H9 (cell line): ENCODE measurements around the gene C1QA. TPM values are rescaled to one million over a fixed set of nuclear protein-coding genes. Genes with fewer than 3 reads are reported as not detected.
A peak's percentile ranks its signal among the peaks of the same experiment; 100 is the strongest.

Experiments
- DNase-seq: peaks from one replicate; pipeline ENCODE4 v3.0.0-alpha.2; 2017
- H2AFZ ChIP-seq: one replicate; pipeline ENCODE4 v1.6.1; 2013; ENCODE audit warnings: mild to moderate bottlenecking, low read length, control low read depth, moderate library complexity
- H2AK5ac ChIP-seq: 2 replicates; pipeline ENCODE4 v1.6.1; 2013; ENCODE audit warnings: low read length, control low read depth, mixed read lengths; ENCODE audit not compliant: insufficient read length
- H2BK120ac ChIP-seq: one replicate; pipeline ENCODE4 v1.6.1; 2013; ENCODE audit warnings: low read depth, mild to moderate bottlenecking, low read length, control low read depth, inconsistent platforms; ENCODE audit not compliant: poor library complexity, severe bottlenecking
- H2BK12ac ChIP-seq: 2 replicates; pipeline ENCODE4 v1.6.1; 2013; ENCODE audit warnings: low read length, control low read depth, mixed read lengths, low read depth; ENCODE audit not compliant: insufficient read length
- H2BK15ac ChIP-seq: 2 replicates; pipeline ENCODE4 v1.6.1; 2013; ENCODE audit warnings: low read depth, low read length, control low read depth
- H2BK20ac ChIP-seq: one replicate; pipeline ENCODE4 v1.6.1; 2013; ENCODE audit warnings: low read depth, mild to moderate bottlenecking, low read length, control low read depth, inconsistent platforms; ENCODE audit not compliant: poor library complexity, severe bottlenecking
- H2BK5ac ChIP-seq: 2 replicates; pipeline ENCODE4 v1.6.1; 2013; ENCODE audit warnings: low read length, control low read depth, mixed read lengths; ENCODE audit not compliant: insufficient read length
- H3K14ac ChIP-seq: 2 replicates; pipeline ENCODE4 v1.6.1; 2013; ENCODE audit warnings: low read length, control low read depth; ENCODE audit not compliant: insufficient read depth
- H3K18ac ChIP-seq: 2 replicates; pipeline ENCODE4 v1.6.1; 2013; ENCODE audit warnings: low read depth, mild to moderate bottlenecking, mixed read lengths, low read length, control low read depth; ENCODE audit not compliant: insufficient read length
- H3K23ac ChIP-seq: 2 replicates; pipeline ENCODE4 v1.6.1; 2013; ENCODE audit warnings: low read length, control low read depth, mixed read lengths, low read depth; ENCODE audit not compliant: insufficient read length
- H3K23me2 ChIP-seq: 2 replicates; pipeline ENCODE4 v1.6.1; 2013; ENCODE audit warnings: low read depth, mild to moderate bottlenecking, mixed read lengths, low read length, control low read depth; ENCODE audit not compliant: insufficient read length, poor library complexity, severe bottlenecking
- H3K27ac ChIP-seq: 2 replicates; pipeline ENCODE4 v1.5.1; 2013; ENCODE audit warnings: low read length, control low read depth, mixed read lengths, low read depth; ENCODE audit not compliant: insufficient read length
- H3K27me3 ChIP-seq: 2 replicates; pipeline ENCODE4 v1.6.1; 2013; ENCODE audit warnings: low read length, control low read depth, inconsistent platforms; ENCODE audit not compliant: insufficient read depth
- H3K4ac ChIP-seq: 2 replicates; pipeline ENCODE4 v1.6.1; 2013; ENCODE audit warnings: low read depth, mild to moderate bottlenecking, control low read depth, inconsistent platforms, low read length, moderate library complexity
- H3K4me1 ChIP-seq: 2 replicates; pipeline ENCODE4 v1.6.1; 2013; ENCODE audit warnings: low read length, control low read depth, inconsistent platforms; ENCODE audit not compliant: insufficient read depth
- H3K4me2 ChIP-seq: 2 replicates; pipeline ENCODE4 v1.6.1; 2013; ENCODE audit warnings: low read length, control low read depth, mixed read lengths; ENCODE audit not compliant: insufficient read length, insufficient read depth
- H3K56ac ChIP-seq: 2 replicates; pipeline ENCODE4 v1.6.1; 2013; ENCODE audit warnings: low read depth, mild to moderate bottlenecking, mixed read lengths, low read length, control low read depth; ENCODE audit not compliant: insufficient read length
- H3K79me1 ChIP-seq: 2 replicates; pipeline ENCODE4 v1.6.1; 2013; ENCODE audit warnings: low read depth, mild to moderate bottlenecking, moderate library complexity, low read length, control low read depth, inconsistent platforms; ENCODE audit not compliant: insufficient read depth, poor library complexity, severe bottlenecking
- H3K79me2 ChIP-seq: 2 replicates; pipeline ENCODE4 v1.6.1; 2013; ENCODE audit warnings: low read length, control low read depth, inconsistent platforms; ENCODE audit not compliant: insufficient read depth
- H3K9ac ChIP-seq: 2 replicates; pipeline ENCODE4 v1.6.1; 2013; ENCODE audit warnings: low read length, control low read depth, mixed read lengths; ENCODE audit not compliant: insufficient read length; ENCODE audit errors: extremely low read depth
- H3K9me3 ChIP-seq: one replicate; pipeline ENCODE4 v1.6.1; 2013; ENCODE audit warnings: low read depth, low read length, inconsistent platforms; ENCODE audit not compliant: control insufficient read depth
- H3T11ph ChIP-seq: one replicate; pipeline ENCODE4 v1.6.1; 2013; ENCODE audit warnings: mild to moderate bottlenecking, low read length, control low read depth, inconsistent platforms
- H4K20me1 ChIP-seq: one replicate; pipeline ENCODE4 v1.6.1; 2013; ENCODE audit not compliant: control insufficient read depth, insufficient read length, insufficient read depth
- H4K5ac ChIP-seq: 2 replicates; pipeline ENCODE4 v1.6.1; 2013; ENCODE audit warnings: low read depth, mild to moderate bottlenecking, mixed read lengths, low read length, control low read depth; ENCODE audit not compliant: insufficient read length
- H4K8ac ChIP-seq: replicated peaks from 2 replicates; pipeline ENCODE4 v1.6.1; 2013; ENCODE audit warnings: low read length, control low read depth, mixed read lengths, low read depth; ENCODE audit not compliant: insufficient read length
- H4K91ac ChIP-seq: 2 replicates; pipeline ENCODE4 v1.6.1; 2013; ENCODE audit warnings: low read depth, mild to moderate bottlenecking, moderate library complexity, mixed read lengths, low read length, control low read depth; ENCODE audit not compliant: insufficient read length
- H3K27ac Mint-ChIP-seq, 3 experiments: 2 replicates in 2 of 3; 3 replicates in 1 of 3; pipeline ENCODE4 v1.8.0; 2020 to 2021; ENCODE audit warnings: mixed read lengths in 3 of 3, mild to moderate bottlenecking in 1 of 3, moderate library complexity in 1 of 3
- H3K27me3 Mint-ChIP-seq: 2 replicates; pipeline ENCODE4 v1.8.0; 2021; ENCODE audit warnings: low read depth, mild to moderate bottlenecking, moderate library complexity, mixed read lengths
- H3K36me3 Mint-ChIP-seq, 3 experiments: 2 replicates in 2 of 3; 3 replicates in 1 of 3; pipeline ENCODE4 v1.8.0; 2020 to 2021; ENCODE audit warnings: low read depth in 3 of 3, mixed read lengths in 3 of 3; ENCODE audit not compliant: insufficient read depth in 1 of 3
- H3K4me1 Mint-ChIP-seq, 2 experiments: 2 replicates each; pipeline ENCODE4 v1.8.0; 2020; ENCODE audit warnings: mixed read lengths in 2 of 2
- H3K4me3 Mint-ChIP-seq, 2 experiments: 2 replicates in 1 of 2; 3 replicates in 1 of 2; pipeline ENCODE4 v1.8.0; 2020 to 2021; ENCODE audit warnings: mild to moderate bottlenecking in 2 of 2, mixed read lengths in 2 of 2, moderate library complexity in 1 of 2
- H3K9me3 Mint-ChIP-seq, 2 experiments: 2 replicates in 1 of 2; 3 replicates in 1 of 2; pipeline ENCODE4 v1.8.0; 2020; ENCODE audit warnings: mild to moderate bottlenecking in 2 of 2, mixed read lengths in 2 of 2, moderate library complexity in 1 of 2
- CTCF ChIP-seq: fragments of 200-600 bp; sonication (generic); conservative IDR thresholded peaks from 3 replicates; pipeline ENCODE4 v1.8.0; 2021; ENCODE audit warnings: antibody characterized with exemption, mild to moderate bottlenecking
- WGBS: extraction: QIAGEN DNeasy Blood & Tissue Kit; methylation state at CpG from one replicate; pipeline ENCODE4 v1.1.7; 2013; ENCODE audit warnings: missing lambda C conversion rate, low lambda C conversion rate, mixed read lengths; ENCODE audit not compliant: insufficient read length; ENCODE audit errors: extremely low coverage; 5-methylcytosine and 5-hydroxymethylcytosine counted together
- total RNA-seq: library from RNA; stranded (reverse); gene quantifications from 2 replicates; pipeline ENCODE4 v1.2.1, GENCODE V29; 2021

C1QA gene
- total RNA-seq, 1 experiment from 2014 or later: not detected

GRCh38 chr1:22625262-22625925 is 11.0 kb upstream of the C1QA start:
- H3K79me2 ChIP-seq: no peaks in the 10 kb centered on the region
- peaks cover 45 to 51% of the 10 kb centered on the region in 2 experiments for H3K4me1 Mint-ChIP-seq
- no peak overlapping the region for H3K56ac ChIP-seq
- no peak overlapping the region for H3K4me3 Mint-ChIP-seq
- H3K9me3 Mint-ChIP-seq: peaks cover 0 to 6% of the 10 kb centered on the region in 2 experiments; a peak in 1 of 5 replicates
- no peak overlapping the region for H2BK12ac ChIP-seq
- peaks cover 11% of the 10 kb centered on the region for H3K27me3 Mint-ChIP-seq
- H3K14ac ChIP-seq: no peak overlapping the region
- H3K4me2 ChIP-seq: no peak overlapping the region
- H4K5ac ChIP-seq: no peak overlapping the region
- no peak overlapping the region for H2BK15ac ChIP-seq
- no peaks in the 10 kb centered on the region for H3K23me2 ChIP-seq
- no peak overlapping the region for H3T11ph ChIP-seq
- no peak overlapping the region for H3K27ac Mint-ChIP-seq
- no peaks in the 10 kb centered on the region for H4K20me1 ChIP-seq
- H3K4me1 ChIP-seq: peaks cover 4% of the 10 kb centered on the region
- no peak overlapping the region for H2AFZ ChIP-seq
- no peak overlapping the region for H3K27ac ChIP-seq
- no peaks in the 10 kb centered on the region for H3K9me3 ChIP-seq
- H3K36me3 Mint-ChIP-seq: no peaks in the 10 kb centered on the region
- H3K9ac ChIP-seq: no peak overlapping the region
- no peak overlapping the region for H2BK5ac ChIP-seq
- H3K18ac ChIP-seq: no peak overlapping the region
- no peak overlapping the region for H2AK5ac ChIP-seq
- H3K4ac ChIP-seq: no peak overlapping the region
- no peak for TF ChIP-seq CTCF
- no peak overlapping the region for H3K23ac ChIP-seq
- no peak overlapping the region for H2BK120ac ChIP-seq
- no peaks in the 10 kb centered on the region for H3K79me1 ChIP-seq
- no peaks in the 10 kb centered on the region for H3K27me3 ChIP-seq
- peak; percentile 57 for DNase-seq
- H4K91ac ChIP-seq: no peak overlapping the region
- no CpG with 5 or more reads among the region's 9 CpGs for WGBS
- no peak overlapping the region for H4K8ac ChIP-seq
- H2BK20ac ChIP-seq: no peak overlapping the region
